HCT116 (cell line): ENCODE data around the gene FLT3. TPM values are rescaled to one million over a fixed set of nuclear protein-coding genes. Genes with fewer than 3 reads are reported as not detected.

Experiments
- ATAC-seq: fragments of 200-7000 bp; cut with Tn5 transposase; 2 replicates; pipeline ENCODE4 v1.9.1; 2020; ENCODE audit warnings: mild to moderate bottlenecking, moderate library complexity
- BruUV-seq: library from RNA; stranded (reverse); fragments of 400-500 nt; replicated peaks from 2 replicates; lab custom pipeline; 2021; lab: Mats Ljungman, UMichigan
- CTCF ChIA-PET: fragments of 300-600 bp; sonication (Branson Sonifier 250); formaldehyde crosslinking; loops from one replicate; lab custom pipeline; 2021; ENCODE audit warnings: antibody characterized with exemption; lab: Charles Lee
- POLR2A ChIA-PET: fragments of 300-600, 350-600 bp; sonication (Branson Sonifier 250); formaldehyde crosslinking; loops from one replicate; lab custom pipeline; 2021; ENCODE audit warnings: antibody characterized with exemption; lab: Charles Lee
- RAD21 ChIA-PET, 2 experiments: fragments of 300-600 bp; sonication (Branson Sonifier 250); formaldehyde crosslinking; loops; one replicate each; lab custom pipeline; 2023; ENCODE audit warnings: low total read pairs in 2 of 2; ENCODE audit not compliant: uncharacterized antibody in 2 of 2, unreplicated experiment in 2 of 2, low non-redundant PET in 1 of 2; lab: Charles Lee
- DNase-seq: peaks from one replicate; pipeline ENCODE4 v3.0.0-alpha.2; 2010; ENCODE audit warnings: low read depth, low spot score
- H2AFZ ChIP-seq: fragments of 200-600 bp; shearing (Covaris generic), sonication (generic); 2 replicates; pipeline ENCODE4 v1.6.1; 2017; ENCODE audit warnings: low read depth, mixed run types, mixed read lengths, antibody characterized with exemption, low read length; ENCODE audit not compliant: poor library complexity, severe bottlenecking
- H3K27ac ChIP-seq: 2 replicates; pipeline ENCODE4 v1.5.1; 2012; ENCODE audit warnings: low read depth, low read length
- H3K27me3 ChIP-seq: fragments of 200-600 bp; sonication (generic); 2 replicates; pipeline ENCODE4 v1.6.1; 2016; ENCODE audit warnings: mixed run types, low read length, mixed read lengths; ENCODE audit not compliant: insufficient read depth
- H3K36me3 ChIP-seq, 2 experiments: fragments of 200-500 bp in 1 of 2; fragments of 200-600 bp in 1 of 2; sonication (Bioruptor generic) in 1 of 2; sonication (generic) in 1 of 2; 2 replicates each; pipeline versions ENCODE4 v1.5.1 to v1.6.1; 2014 to 2016; ENCODE audit warnings: low read length in 2 of 2, inconsistent platforms in 1 of 2, mixed read lengths in 1 of 2, mixed run types in 1 of 2; ENCODE audit not compliant: insufficient read depth in 2 of 2, control insufficient read depth in 1 of 2
- H3K4me1 ChIP-seq, 2 experiments: fragments of 200-600 bp in 1 of 2; sonication (generic) in 1 of 2; 2 replicates each; pipeline versions ENCODE4 v1.5.1 to v1.6.1; 2012 to 2017; ENCODE audit warnings: low read length in 2 of 2, inconsistent platforms in 1 of 2, mild to moderate bottlenecking in 1 of 2, mixed read lengths in 1 of 2, mixed run types in 1 of 2, moderate library complexity in 1 of 2; ENCODE audit not compliant: insufficient read depth in 2 of 2, control insufficient read depth in 1 of 2
- H3K4me2 ChIP-seq: fragments of 200-600 bp; sonication (generic); 2 replicates; pipeline ENCODE4 v1.6.1; 2017; ENCODE audit warnings: mixed run types, low read length, mixed read lengths
- H3K4me3 ChIP-seq, 2 experiments: fragments of 200-600 bp in 1 of 2; sonication (generic) in 1 of 2; replicated peaks in 1 of 2; 2 replicates each; pipeline ENCODE4 v1.5.1; 2011 to 2016; ENCODE audit warnings: low read length in 2 of 2, control low read depth in 1 of 2, low read depth in 1 of 2, mild to moderate bottlenecking in 1 of 2, mixed read lengths in 1 of 2, mixed run types in 1 of 2
- H3K79me2 ChIP-seq: fragments of 200-600 bp; sonication (generic); 2 replicates; pipeline ENCODE4 v1.6.1; 2017; ENCODE audit warnings: mild to moderate bottlenecking, mixed run types, low read length, moderate library complexity, mixed read lengths; ENCODE audit not compliant: insufficient read depth
- H3K9ac ChIP-seq: fragments of 200-600 bp; sonication (generic); 2 replicates; pipeline ENCODE4 v1.6.1; 2016; ENCODE audit warnings: low read length, mixed read lengths
- H3K9me2 ChIP-seq: fragments of 200-600 bp; sonication (generic), shearing (Covaris generic); 2 replicates; pipeline ENCODE4 v1.6.1; 2017; ENCODE audit warnings: mixed run types, mild to moderate bottlenecking, moderate library complexity; ENCODE audit not compliant: insufficient read depth
- H3K9me3 ChIP-seq, 2 experiments: fragments of 200-500 bp in 1 of 2; fragments of 200-600 bp in 1 of 2; sonication (Bioruptor generic) in 1 of 2; sonication (generic) in 1 of 2; 2 replicates each; pipeline ENCODE4 v1.6.1; 2014 to 2017; ENCODE audit warnings: low read length in 2 of 2, mixed read lengths in 2 of 2, inconsistent platforms in 1 of 2, low read depth in 1 of 2, mild to moderate bottlenecking in 1 of 2, mixed run types in 1 of 2, moderate library complexity in 1 of 2; ENCODE audit not compliant: control insufficient read depth in 1 of 2, insufficient read depth in 1 of 2
- H4K20me1 ChIP-seq: fragments of 200-600 bp; sonication (generic), shearing (Covaris generic); 2 replicates; pipeline ENCODE4 v1.6.1; 2017; ENCODE audit warnings: mixed run types, mild to moderate bottlenecking, moderate library complexity; ENCODE audit not compliant: insufficient read depth
- CBX3 ChIP-seq: IDR thresholded peaks from 2 replicates; pipeline ENCODE4 v1.6.1; 2012; ENCODE audit warnings: low read depth
- CEBPB ChIP-seq: IDR thresholded peaks from 2 replicates; pipeline ENCODE4 v1.6.1; 2012; ENCODE audit warnings: low read depth
- EGR1 ChIP-seq: IDR thresholded peaks from 2 replicates; pipeline ENCODE4 v1.6.1; 2012; ENCODE audit warnings: low read depth
- ELF1 ChIP-seq: IDR thresholded peaks from 2 replicates; pipeline ENCODE4 v1.6.1; 2012; ENCODE audit warnings: low read depth, borderline replicate concordance
- EZH2 ChIP-seq: fragments of 200-600 bp; sonication (generic); IDR thresholded peaks from 2 replicates; pipeline ENCODE4 v1.6.1; 2017; ENCODE audit warnings: antibody characterized with exemption, mixed run types
- EZH2phosphoT487 ChIP-seq: fragments of 200-600 bp; IDR thresholded peaks from 2 replicates; pipeline ENCODE4 v1.6.1; 2018; ENCODE audit warnings: antibody characterized with exemption, borderline replicate concordance
- FOSL1 ChIP-seq: IDR thresholded peaks from 2 replicates; pipeline ENCODE4 v1.6.1; 2012; ENCODE audit warnings: low read depth
- JUND ChIP-seq: IDR thresholded peaks from 2 replicates; pipeline ENCODE4 v1.6.1; 2012
- POLR2A ChIP-seq: IDR thresholded peaks from 2 replicates; pipeline ENCODE4 v1.7.0; 2011; ENCODE audit warnings: borderline replicate concordance; ENCODE audit not compliant: insufficient read depth, insufficient read length; ENCODE audit errors: extremely low read depth
- POLR2AphosphoS5 ChIP-seq: IDR thresholded peaks from 2 replicates; pipeline ENCODE4 v1.6.1; 2011; ENCODE audit warnings: mild to moderate bottlenecking, low read depth, low read length, moderate library complexity
- SIN3A ChIP-seq: IDR thresholded peaks from 2 replicates; pipeline ENCODE4 v1.6.1; 2012; ENCODE audit warnings: low read depth
- SP1 ChIP-seq: IDR thresholded peaks from 2 replicates; pipeline ENCODE4 v1.6.1; 2012; ENCODE audit warnings: low read depth
- SRF ChIP-seq: IDR thresholded peaks from 2 replicates; pipeline ENCODE4 v1.6.1; 2012; ENCODE audit warnings: low read depth
- TCF7L2 ChIP-seq: IDR thresholded peaks from 2 replicates; pipeline ENCODE4 v1.7.0; 2011; ENCODE audit warnings: borderline replicate concordance, inconsistent platforms; ENCODE audit not compliant: insufficient read depth, insufficient read length; ENCODE audit errors: extremely low read depth
- YY1 ChIP-seq: IDR thresholded peaks from 2 replicates; pipeline ENCODE4 v1.6.1; 2011; ENCODE audit warnings: low read length, low read depth, moderate library complexity, mild to moderate bottlenecking; ENCODE audit not compliant: insufficient replicate concordance; ENCODE audit errors: extremely low read depth
- ZFX ChIP-seq: fragments of 450-650 bp; IDR thresholded peaks from 2 replicates; pipeline ENCODE4 v1.6.1; 2017
- intact Hi-C: fragments of 100-400 bp; cut with micrococcal nuclease; formaldehyde crosslinking; loops from 2 replicates; pipeline ENCODE4 v1.10.0; 2022
- total RNA-seq: library from RNA; stranded (reverse); gene quantifications from one replicate; pipeline ENCODE4 v1.2.1, GENCODE V29; 2021; ENCODE audit not compliant: unreplicated experiment
- TF ChIP-seq, protein P1 (sequence below): IDR thresholded peaks from 2 replicates; pipeline ENCODE4 v1.6.1; 2012; ENCODE audit warnings: low read depth
- TF ChIP-seq, protein P2 (sequence below): IDR thresholded peaks from 2 replicates; pipeline ENCODE4 v1.6.1; 2011; ENCODE audit warnings: mild to moderate bottlenecking, low read length, moderate library complexity; ENCODE audit not compliant: insufficient replicate concordance; ENCODE audit errors: extremely low read depth

Gene FLT3
- total RNA-seq, 1 experiment from 2014 or later, result 0.17 TPM

GRCh38 chr13:27985600-27985999, 114.8 kb downstream of the FLT3 start:
- Histone ChIP-seq H3K9me2 (no peaks in the 10 kb centered on the region), H3K4me1 (no peaks in the 10 kb centered on the region), H3K27ac (no peak overlapping the region), H2AFZ (no peak overlapping the region), H3K27me3 (no peaks in the 10 kb centered on the region), H3K36me3 (no peaks in the 10 kb centered on the region), H3K4me2 (no peak overlapping the region), H3K4me3 (no peak overlapping the region), H3K79me2 (no peaks in the 10 kb centered on the region), H3K9me3 (no peaks in the 10 kb centered on the region), H4K20me1 (no peaks in the 10 kb centered on the region), H3K9ac (no peak overlapping the region)
- ChIA-PET RAD21 (interaction anchor here (1.5 to 1.8 kb wide), 2 partner anchors 155 kb away, joined by 4 to 8 read pairs; no protein-coding TSS in a partner anchor), POLR2A (no interaction called here), CTCF (interaction anchor here (1.1 to 5.2 kb wide), 7 partner anchors 12 to 1039 kb away, joined by 3 to 94 read pairs (median 14); no protein-coding TSS in a partner anchor)
- no peak for TF ChIP-seq ELF1
- TF ChIP-seq SIN3A, result no peak
- no peak for TF ChIP-seq EZH2
- TF ChIP-seq SP1, result no peak
- no peak for TF ChIP-seq POLR2AphosphoS5
- TF ChIP-seq ZFX, result no peak
- TF ChIP-seq CBX3, result no peak
- TF ChIP-seq EZH2phosphoT487, result no peak
- no peak for TF ChIP-seq CEBPB
- TF ChIP-seq, protein P1, sequence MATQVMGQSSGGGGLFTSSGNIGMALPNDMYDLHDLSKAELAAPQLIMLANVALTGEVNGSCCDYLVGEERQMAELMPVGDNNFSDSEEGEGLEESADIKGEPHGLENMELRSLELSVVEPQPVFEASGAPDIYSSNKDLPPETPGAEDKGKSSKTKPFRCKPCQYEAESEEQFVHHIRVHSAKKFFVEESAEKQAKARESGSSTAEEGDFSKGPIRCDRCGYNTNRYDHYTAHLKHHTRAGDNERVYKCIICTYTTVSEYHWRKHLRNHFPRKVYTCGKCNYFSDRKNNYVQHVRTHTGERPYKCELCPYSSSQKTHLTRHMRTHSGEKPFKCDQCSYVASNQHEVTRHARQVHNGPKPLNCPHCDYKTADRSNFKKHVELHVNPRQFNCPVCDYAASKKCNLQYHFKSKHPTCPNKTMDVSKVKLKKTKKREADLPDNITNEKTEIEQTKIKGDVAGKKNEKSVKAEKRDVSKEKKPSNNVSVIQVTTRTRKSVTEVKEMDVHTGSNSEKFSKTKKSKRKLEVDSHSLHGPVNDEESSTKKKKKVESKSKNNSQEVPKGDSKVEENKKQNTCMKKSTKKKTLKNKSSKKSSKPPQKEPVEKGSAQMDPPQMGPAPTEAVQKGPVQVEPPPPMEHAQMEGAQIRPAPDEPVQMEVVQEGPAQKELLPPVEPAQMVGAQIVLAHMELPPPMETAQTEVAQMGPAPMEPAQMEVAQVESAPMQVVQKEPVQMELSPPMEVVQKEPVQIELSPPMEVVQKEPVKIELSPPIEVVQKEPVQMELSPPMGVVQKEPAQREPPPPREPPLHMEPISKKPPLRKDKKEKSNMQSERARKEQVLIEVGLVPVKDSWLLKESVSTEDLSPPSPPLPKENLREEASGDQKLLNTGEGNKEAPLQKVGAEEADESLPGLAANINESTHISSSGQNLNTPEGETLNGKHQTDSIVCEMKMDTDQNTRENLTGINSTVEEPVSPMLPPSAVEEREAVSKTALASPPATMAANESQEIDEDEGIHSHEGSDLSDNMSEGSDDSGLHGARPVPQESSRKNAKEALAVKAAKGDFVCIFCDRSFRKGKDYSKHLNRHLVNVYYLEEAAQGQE, result no peak
- TF ChIP-seq EGR1, result no peak
- no peak for TF ChIP-seq YY1
- no peak for TF ChIP-seq JUND
- TF ChIP-seq, protein P2, sequence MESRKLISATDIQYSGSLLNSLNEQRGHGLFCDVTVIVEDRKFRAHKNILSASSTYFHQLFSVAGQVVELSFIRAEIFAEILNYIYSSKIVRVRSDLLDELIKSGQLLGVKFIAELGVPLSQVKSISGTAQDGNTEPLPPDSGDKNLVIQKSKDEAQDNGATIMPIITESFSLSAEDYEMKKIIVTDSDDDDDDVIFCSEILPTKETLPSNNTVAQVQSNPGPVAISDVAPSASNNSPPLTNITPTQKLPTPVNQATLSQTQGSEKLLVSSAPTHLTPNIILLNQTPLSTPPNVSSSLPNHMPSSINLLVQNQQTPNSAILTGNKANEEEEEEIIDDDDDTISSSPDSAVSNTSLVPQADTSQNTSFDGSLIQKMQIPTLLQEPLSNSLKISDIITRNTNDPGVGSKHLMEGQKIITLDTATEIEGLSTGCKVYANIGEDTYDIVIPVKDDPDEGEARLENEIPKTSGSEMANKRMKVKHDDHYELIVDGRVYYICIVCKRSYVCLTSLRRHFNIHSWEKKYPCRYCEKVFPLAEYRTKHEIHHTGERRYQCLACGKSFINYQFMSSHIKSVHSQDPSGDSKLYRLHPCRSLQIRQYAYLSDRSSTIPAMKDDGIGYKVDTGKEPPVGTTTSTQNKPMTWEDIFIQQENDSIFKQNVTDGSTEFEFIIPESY, result no peak
- no peak for TF ChIP-seq SRF
- TF ChIP-seq POLR2A, result no peak
- no peak for TF ChIP-seq TCF7L2
- no peak for TF ChIP-seq FOSL1
- no peak for DNase-seq
- no peak for ATAC-seq
- BruUV-seq, result no TSS peak
- intact Hi-C loops, result loop anchor here (2.0 to 10.0 kb wide), 3 partner anchors 451 to 1001 kb away; no protein-coding TSS in a partner anchor
